NOMO-1 (cell line): Measurements from ENCODE around the gene AKIP1.
"Not testable (repeated sequence)": the region's sequence is repeated elsewhere in the genome, so short reads cannot be mapped to it uniquely, and the experiment has no call there.

Experiments
- DNase-seq, 2 experiments: peaks; one replicate each; lab custom pipeline; 2025; ENCODE audit not compliant: unreplicated experiment in 2 of 2; lab: John Stamatoyannopoulos, UW

Gene AKIP1

GRCh38 chr11:8914661-8915018, 3.7 kb downstream of the AKIP1 start:
- DNase-seq = no peak

- no peak for DNase-seq
Observed at GRCh38 chr11:8917157-8917825, 6.3 kb downstream of the AKIP1 start.

- DNase-seq = no peak
Observed at GRCh38 chr11:8922691-8923090, 11.7 kb downstream of the AKIP1 start.

- no peak for DNase-seq
Observed at GRCh38 chr11:8925711-8926110, 14.7 kb downstream of the AKIP1 start.

- no peak for DNase-seq
Observed at GRCh38 chr11:8926236-8926635, 15.2 kb downstream of the AKIP1 start.

GRCh38 chr11:8927233-8927632, 16.2 kb downstream of the AKIP1 start:
- DNase-seq = no peak

- DNase-seq = no peak
Observed at GRCh38 chr11:8928205-8928604, 17.2 kb downstream of the AKIP1 start.

GRCh38 chr11:8928981-8929615, 18.1 kb downstream of the AKIP1 start:
- no peak for DNase-seq

GRCh38 chr11:8930456-8931175, 19.6 kb downstream of the AKIP1 start:
- no peak for DNase-seq

- no peak for DNase-seq
Observed at GRCh38 chr11:8932564-8933180, 21.7 kb downstream of the AKIP1 start, which contains the start of gene C11orf16. C11orf16 (minus strand) TSS chr11:8932947; CDS start chr11:8932308, 639 bp downstream.

- DNase-seq = no peak
Observed at GRCh38 chr11:8933931-8934330, 22.9 kb downstream of the AKIP1 start.

GRCh38 chr11:8934742-8935488, 23.9 kb downstream of the AKIP1 start:
- no peak for DNase-seq

GRCh38 chr11:8935789-8936188, 24.8 kb downstream of the AKIP1 start:
- not testable (repeated sequence) for DNase-seq

- no peak for DNase-seq
Observed at GRCh38 chr11:8937159-8937558, 26.2 kb downstream of the AKIP1 start.

- no peak for DNase-seq
Observed at GRCh38 chr11:8937659-8938058, 26.7 kb downstream of the AKIP1 start.

- DNase-seq = no peak
Observed at GRCh38 chr11:8941341-8942103, 30.5 kb downstream of the AKIP1 start.

GRCh38 chr11:8942518-8943066, 31.6 kb downstream of the AKIP1 start, which contains the start of gene ASCL3:
ASCL3 (minus strand) TSS chr11:8943016; CDS start chr11:8938161, 4,855 bp downstream.
- no peak for DNase-seq

- DNase-seq = no peak
Observed at GRCh38 chr11:8947230-8947943, 36.4 kb downstream of the AKIP1 start.

- no peak for DNase-seq
Observed at GRCh38 chr11:8948886-8949285, 37.9 kb downstream of the AKIP1 start.
